BE2C (cell line): ENCODE results near the gene SARS2.

ENCODE experiments used
- DNase-seq: peaks from one replicate; pipeline ENCODE4 v3.0.0-alpha.2; 2020
- H3K27me3 ChIP-seq: fragments of 250-450 bp; sonication (Bioruptor Pico); 2 replicates; pipeline ENCODE4 v1.5.1; 2020; ENCODE audit warnings: mild to moderate bottlenecking
- H3K36me3 ChIP-seq: fragments of 250-450 bp; sonication (Bioruptor Pico); 2 replicates; pipeline ENCODE4 v1.5.1; 2020; ENCODE audit warnings: mild to moderate bottlenecking
- H3K4me1 ChIP-seq: fragments of 250-450 bp; sonication (Bioruptor Pico); 2 replicates; pipeline ENCODE4 v1.5.1; 2020
- H3K4me3 ChIP-seq: 2 replicates; pipeline ENCODE4 v1.5.1; 2011; ENCODE audit warnings: low read depth, low read length
- H3K9me3 ChIP-seq: fragments of 250-450 bp; sonication (Bioruptor Pico); 2 replicates; pipeline ENCODE4 v1.5.1; 2020
- CTCF ChIP-seq: IDR thresholded peaks from 2 replicates; pipeline ENCODE4 v1.5.1; 2012; ENCODE audit warnings: mild to moderate bottlenecking, low read depth, low read length

SARS2 gene

GRCh38 chr19:38915329-38916321, 14.9 kb downstream of the SARS2 start:
- TF ChIP-seq CTCF = no peak
- Histone ChIP-seq H3K4me3 (no peak overlapping the region), H3K27me3 (no peaks in the 10 kb centered on the region), H3K36me3 (no peaks in the 10 kb centered on the region), H3K9me3 (no peaks in the 10 kb centered on the region), H3K4me1 (peaks cover 3% of the 10 kb centered on the region)
- no peak for DNase-seq

GRCh38 chr19:38913958-38914357, 16.6 kb downstream of the SARS2 start:
- no peak for DNase-seq
- no peaks in the 10 kb centered on the region for H3K36me3 ChIP-seq
- peaks cover 3% of the 10 kb centered on the region for H3K4me1 ChIP-seq
- H3K27me3 ChIP-seq = no peaks in the 10 kb centered on the region
- TF ChIP-seq CTCF = no peak
- no peak overlapping the region for H3K4me3 ChIP-seq
- no peaks in the 10 kb centered on the region for H3K9me3 ChIP-seq

- H3K4me3 ChIP-seq = no peak overlapping the region
- no peak for TF ChIP-seq CTCF
- no peaks in the 10 kb centered on the region for H3K9me3 ChIP-seq
- DNase-seq = no peak
- no peaks in the 10 kb centered on the region for H3K36me3 ChIP-seq
- H3K27me3 ChIP-seq = no peaks in the 10 kb centered on the region
- H3K4me1 ChIP-seq = peaks cover 2% of the 10 kb centered on the region
These were observed 17.7 kb downstream of the SARS2 start for GRCh38 chr19:38912600-38913514.

GRCh38 chr19:38911388-38912001, 19.1 kb downstream of the SARS2 start:
- H3K9me3 ChIP-seq = no peaks in the 10 kb centered on the region; the same call in 1 of the 2 replicates
- no peak for DNase-seq
- H3K36me3 ChIP-seq = peaks cover 12% of the 10 kb centered on the region
- no peak for TF ChIP-seq CTCF
- H3K4me1 ChIP-seq = no peaks in the 10 kb centered on the region
- H3K27me3 ChIP-seq = no peaks in the 10 kb centered on the region
- no peak overlapping the region for H3K4me3 ChIP-seq

GRCh38 chr19:38910488-38910887, 20.1 kb downstream of the SARS2 start:
- Histone ChIP-seq H3K9me3 (no peaks in the 10 kb centered on the region; the same call in 1 of the 2 replicates), H3K4me3 (no peak overlapping the region), H3K27me3 (no peaks in the 10 kb centered on the region), H3K4me1 (no peaks in the 10 kb centered on the region), H3K36me3 (peaks cover 15% of the 10 kb centered on the region)
- no peak for TF ChIP-seq CTCF
- no peak for DNase-seq
